PC-9 (cell line): ENCODE measurements around the gene RHBDL1. TPM values are rescaled to one million over a fixed set of nuclear protein-coding genes. Genes with fewer than 3 reads are reported as not detected.
A peak's percentile ranks its signal among the peaks of the same experiment; 100 is the strongest.

Experiments
- BruUV-seq: library from RNA; stranded (reverse); fragments of 400-500 nt; replicated peaks from 2 replicates; lab custom pipeline; 2021; lab: Mats Ljungman, UMichigan
- CTCF ChIA-PET: fragments of 300-600 bp; sonication (Branson Sonifier 250); formaldehyde crosslinking; loops from one replicate; lab custom pipeline; 2022; ENCODE audit warnings: antibody characterized with exemption; lab: Charles Lee
- POLR2A ChIA-PET: fragments of 300-600 bp; sonication (Branson Sonifier 250); formaldehyde crosslinking; loops from one replicate; lab custom pipeline; 2022; ENCODE audit warnings: antibody characterized with exemption; ENCODE audit not compliant: unreplicated experiment; lab: Charles Lee
- DNase-seq, 2 experiments: peaks; one replicate each; pipeline versions ENCODE4 v3.0.0 to v3.0.0-alpha.2; 2015 to 2022; ENCODE audit warnings: mixed read lengths in 1 of 2
- H2AFZ ChIP-seq: fragments of 200-600 bp; sonication (generic); 2 replicates; pipeline ENCODE4 v1.8.1; 2017; ENCODE audit warnings: antibody characterized with exemption
- H3F3A ChIP-seq: fragments of 200-600 bp; sonication (generic); 2 replicates; pipeline ENCODE4 v1.8.1; 2017; ENCODE audit warnings: antibody characterized with exemption, mild to moderate bottlenecking, low read depth; ENCODE audit not compliant: insufficient read depth
- H3K27ac ChIP-seq: fragments of 200-600 bp; sonication (generic); 2 replicates; pipeline ENCODE4 v1.6.1; 2016; ENCODE audit warnings: mixed run types
- H3K27me3 ChIP-seq: fragments of 200-600 bp; sonication (generic); 2 replicates; pipeline ENCODE4 v1.6.1; 2016; ENCODE audit warnings: low read depth, mixed run types; ENCODE audit not compliant: insufficient read depth
- H3K36me3 ChIP-seq: fragments of 200-600 bp; sonication (generic); 2 replicates; pipeline ENCODE4 v1.6.1; 2016; ENCODE audit warnings: low read depth, mixed run types
- H3K4me1 ChIP-seq: fragments of 200-600 bp; sonication (generic); replicated peaks from 2 replicates; pipeline ENCODE4 v1.6.1; 2016; ENCODE audit warnings: mixed run types; ENCODE audit not compliant: insufficient read depth
- H3K4me2 ChIP-seq: fragments of 200-600 bp; sonication (generic); 2 replicates; pipeline ENCODE4 v1.6.1; 2017; ENCODE audit warnings: mixed run types
- H3K4me3 ChIP-seq: fragments of 200-600 bp; sonication (generic); 2 replicates; pipeline ENCODE4 v1.6.1; 2016; ENCODE audit warnings: mixed run types
- H3K79me2 ChIP-seq: fragments of 200-600 bp; sonication (generic); 2 replicates; pipeline ENCODE4 v1.6.1; 2017; ENCODE audit warnings: low read depth, mixed run types
- H3K9me2 ChIP-seq: fragments of 200-600 bp; sonication (generic); 2 replicates; pipeline ENCODE4 v1.8.1; 2017; ENCODE audit warnings: mild to moderate bottlenecking; ENCODE audit not compliant: insufficient read depth
- H3K9me3 ChIP-seq: fragments of 200-600 bp; sonication (generic); 2 replicates; pipeline ENCODE4 v1.8.1; 2016; ENCODE audit warnings: low read depth; ENCODE audit not compliant: insufficient read depth
- H4K20me1 ChIP-seq: fragments of 200-600 bp; sonication (generic); 2 replicates; pipeline ENCODE4 v1.8.1; 2017; ENCODE audit not compliant: insufficient read depth
- EZH2 ChIP-seq: fragments of 200-600 bp; sonication (generic); IDR thresholded peaks from 2 replicates; pipeline ENCODE4 v1.8.0; 2017; ENCODE audit warnings: antibody characterized with exemption, low read depth
- intact Hi-C: fragments of 100-400 bp; cut with micrococcal nuclease; formaldehyde crosslinking; loops from one replicate; pipeline ENCODE4 v1.10.0; 2022; ENCODE audit not compliant: unreplicated experiment
- total RNA-seq: library from RNA; stranded (reverse); gene quantifications from 2 replicates; pipeline ENCODE4 v1.2.3, GENCODE V29; 2021
- TF ChIP-seq, protein P1 (sequence below): fragments of 200-600 bp; sonication (generic); conservative IDR thresholded peaks from 2 replicates; pipeline ENCODE4 v1.6.1; 2017; ENCODE audit warnings: mixed run types, antibody characterized with exemption, mild to moderate bottlenecking, moderate library complexity

Gene RHBDL1
- total RNA-seq, 1 experiment from 2014 or later, result 18.1 TPM

DNA sequence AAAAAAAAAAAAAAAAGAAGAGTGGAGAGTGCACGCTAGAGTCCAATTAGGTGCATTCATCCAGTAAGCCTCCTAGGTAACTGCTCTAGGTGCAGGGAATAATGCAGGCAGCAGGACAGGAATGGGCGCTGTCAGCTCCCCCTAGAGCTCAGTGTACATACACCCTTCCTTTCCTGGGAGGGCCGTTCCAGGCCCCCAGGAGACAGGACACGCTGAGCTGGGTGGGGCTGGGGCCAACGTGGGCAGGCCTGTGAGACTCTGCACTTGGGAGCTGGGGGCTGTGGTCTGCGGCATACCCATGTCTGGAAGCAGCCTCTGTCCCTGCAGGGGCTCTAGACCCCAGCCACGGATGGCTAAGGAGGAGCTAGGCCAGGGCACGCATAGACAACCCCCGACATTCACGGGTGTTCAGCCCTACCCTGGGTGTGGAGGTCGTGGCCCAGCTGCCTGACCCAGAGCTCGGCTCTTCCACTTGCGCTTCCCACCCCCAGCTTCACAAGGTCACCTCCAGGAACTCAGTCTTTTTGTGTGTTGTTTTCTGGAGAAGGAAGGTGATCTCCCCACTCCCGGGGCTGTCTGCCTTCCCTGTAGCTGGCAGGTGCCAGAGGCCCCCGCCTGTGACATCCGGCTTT is 44.5 kb downstream of the RHBDL1 start:
- no peak overlapping the region for H2AFZ ChIP-seq
- intact Hi-C loops, result loop anchor here (2.0 kb wide), 1 partner anchor 65 kb away; no protein-coding TSS in a partner anchor
- peak overlapping the region; percentile 98 for H3K4me3 ChIP-seq
- ChIA-PET POLR2A (interaction anchor here (0.5 to 1.0 kb wide), 5 partner anchors 8 to 154 kb away, joined by 4 to 9 read pairs (median 5); partner anchors contain the start of genes CIAO3 and METTL26), CTCF (interaction anchor here (0.5 to 1.1 kb wide), 6 partner anchors 15 to 350 kb away, joined by 3 to 11 read pairs (median 4); partner anchors contain the start of genes MRPL28 and STUB1)
- H3F3A ChIP-seq, result peaks cover 31% of the 10 kb centered on the region; the same call in 1 of the 2 replicates
- BruUV-seq, result no TSS peak
- peaks cover 8% of the 10 kb centered on the region for H3K79me2 ChIP-seq
- DNase-seq, result peak in 1 of 2 experiments; percentile 43
- H4K20me1 ChIP-seq, result peaks cover 12% of the 10 kb centered on the region; the same call in 1 of the 2 replicates
- peaks cover 35% of the 10 kb centered on the region for H3K4me1 ChIP-seq
- H3K27me3 ChIP-seq, result no peaks in the 10 kb centered on the region
- no peaks in the 10 kb centered on the region for H3K9me2 ChIP-seq
- peak overlapping the region; percentile 94 for H3K4me2 ChIP-seq
- no peaks in the 10 kb centered on the region for H3K36me3 ChIP-seq
- H3K27ac ChIP-seq, result peak overlapping the region; percentile 55; the same call in 1 of the 2 replicates
- no peak for TF ChIP-seq EZH2
- TF ChIP-seq, protein P1, sequence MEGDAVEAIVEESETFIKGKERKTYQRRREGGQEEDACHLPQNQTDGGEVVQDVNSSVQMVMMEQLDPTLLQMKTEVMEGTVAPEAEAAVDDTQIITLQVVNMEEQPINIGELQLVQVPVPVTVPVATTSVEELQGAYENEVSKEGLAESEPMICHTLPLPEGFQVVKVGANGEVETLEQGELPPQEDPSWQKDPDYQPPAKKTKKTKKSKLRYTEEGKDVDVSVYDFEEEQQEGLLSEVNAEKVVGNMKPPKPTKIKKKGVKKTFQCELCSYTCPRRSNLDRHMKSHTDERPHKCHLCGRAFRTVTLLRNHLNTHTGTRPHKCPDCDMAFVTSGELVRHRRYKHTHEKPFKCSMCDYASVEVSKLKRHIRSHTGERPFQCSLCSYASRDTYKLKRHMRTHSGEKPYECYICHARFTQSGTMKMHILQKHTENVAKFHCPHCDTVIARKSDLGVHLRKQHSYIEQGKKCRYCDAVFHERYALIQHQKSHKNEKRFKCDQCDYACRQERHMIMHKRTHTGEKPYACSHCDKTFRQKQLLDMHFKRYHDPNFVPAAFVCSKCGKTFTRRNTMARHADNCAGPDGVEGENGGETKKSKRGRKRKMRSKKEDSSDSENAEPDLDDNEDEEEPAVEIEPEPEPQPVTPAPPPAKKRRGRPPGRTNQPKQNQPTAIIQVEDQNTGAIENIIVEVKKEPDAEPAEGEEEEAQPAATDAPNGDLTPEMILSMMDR, result no peak
- H3K9me3 ChIP-seq, result no peaks in the 10 kb centered on the region

DNA sequence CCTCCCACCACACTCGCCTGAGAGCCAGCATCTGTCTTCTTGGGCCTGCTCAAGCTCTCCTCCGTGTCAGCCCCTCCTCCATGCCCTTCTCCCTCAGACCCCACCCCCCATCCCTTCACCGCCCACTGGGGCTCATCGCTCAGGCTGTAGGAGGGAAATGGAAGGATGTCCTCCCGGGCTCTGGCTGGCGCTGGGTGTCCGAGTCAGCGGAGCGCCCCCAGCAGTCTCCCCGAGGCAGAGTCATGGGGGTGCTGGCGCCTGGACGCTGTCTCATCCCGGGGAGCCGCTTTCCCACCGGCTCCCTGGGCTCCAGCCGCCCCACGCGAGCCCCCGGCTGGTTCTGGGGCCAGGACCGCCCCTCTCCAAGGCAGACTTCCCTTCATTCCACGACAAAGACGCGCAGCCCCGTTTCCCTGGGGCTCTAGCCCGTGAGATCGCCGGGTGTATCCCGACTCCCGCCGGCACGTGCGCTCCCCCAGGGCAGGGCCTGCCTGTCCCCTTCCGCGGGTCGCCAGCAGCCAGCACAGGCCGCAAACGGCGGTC is 45.0 kb downstream of the RHBDL1 start:
- Histone ChIP-seq H3K36me3 (no peaks in the 10 kb centered on the region), H3K4me3 (peak overlapping the region; percentile 98), H3K9me3 (no peaks in the 10 kb centered on the region), H3K9me2 (no peaks in the 10 kb centered on the region), H3K79me2 (peaks cover 8% of the 10 kb centered on the region), H3F3A (peaks cover 36% of the 10 kb centered on the region), H3K4me1 (peaks cover 35% of the 10 kb centered on the region), H3K27me3 (no peaks in the 10 kb centered on the region), H2AFZ (peak overlapping the region; percentile 75), H3K27ac (peak overlapping the region; percentile 55), H4K20me1 (peaks cover 12% of the 10 kb centered on the region; the same call in 1 of the 2 replicates), H3K4me2 (peak overlapping the region; percentile 94)
- ChIA-PET POLR2A (interaction anchor here (0.5 to 1.0 kb wide), 5 partner anchors 8 to 154 kb away, joined by 4 to 9 read pairs (median 5); partner anchors contain the start of genes CIAO3 and METTL26), CTCF (interaction anchor here (0.5 to 0.6 kb wide), 3 partner anchors 40 to 350 kb away, joined by 3 to 11 read pairs (median 4); partner anchors contain the start of genes MRPL28 and STUB1)
- BruUV-seq, result TSS peak; percentile 36
- peak in 1 of 2 experiments; percentile 55 for DNase-seq
- intact Hi-C loops, result loop anchor here (2.0 kb wide), 1 partner anchor 64 kb away; no protein-coding TSS in a partner anchor
- no peak for TF ChIP-seq EZH2
- TF ChIP-seq, protein P1, result peak; percentile 20; the same call in 1 of the 2 replicates
